ENCODE measurements around the gene MYD88.

Gene MYD88

GRCh38 chr3:38138349-38139190 is at the start of gene MYD88:
Gene MYD88, plus strand, starts transcription at chr3:38138661. Its CDS starts 40 bp downstream, at chr3:38138701.
- DNase-seq = peak; percentile 84 to 87

DNA sequence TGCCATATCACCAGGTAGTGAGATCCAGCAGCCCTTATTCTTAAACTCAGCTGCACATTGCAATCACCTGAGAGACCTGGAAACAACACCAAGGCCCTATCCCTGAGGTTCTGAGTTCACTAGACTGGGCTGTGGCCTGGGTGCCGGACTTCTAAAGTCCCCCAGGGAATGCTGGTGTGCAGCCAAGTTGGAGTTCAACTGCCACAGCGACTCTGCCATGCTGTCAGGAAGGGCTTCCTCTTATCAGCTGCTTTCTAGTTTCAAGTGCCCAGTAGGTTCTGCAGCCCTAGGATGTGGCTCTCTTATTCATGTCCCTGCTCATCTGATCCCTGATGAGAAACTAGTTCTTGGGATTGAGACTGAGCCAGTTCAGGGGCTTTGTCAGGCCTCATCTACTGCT is 49.3 kb upstream of the MYD88 start:
- no peak for DNase-seq

DNA sequence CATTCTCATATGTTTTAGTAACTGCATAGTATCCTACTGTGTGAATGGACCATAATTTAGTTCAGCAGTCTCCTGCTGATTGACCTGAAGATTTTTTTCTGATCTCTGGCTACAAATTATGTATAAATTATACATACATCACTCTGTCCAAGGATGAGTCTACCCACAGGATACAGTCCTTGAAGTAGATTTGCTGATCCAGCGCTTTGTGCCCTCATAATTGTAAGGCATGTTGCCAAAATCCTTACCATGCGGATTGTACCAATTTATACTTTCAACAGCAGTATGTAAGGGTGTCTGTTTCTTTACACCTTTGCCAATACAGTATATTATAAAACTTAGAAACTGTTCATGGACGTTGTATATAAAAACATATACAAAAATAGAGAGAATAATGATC is 48.0 kb upstream of the MYD88 start:
- no peak for DNase-seq

- no peak for DNase-seq
Observed at GRCh38 chr3:38094999-38095398, 43.5 kb upstream of the MYD88 start.

DNA sequence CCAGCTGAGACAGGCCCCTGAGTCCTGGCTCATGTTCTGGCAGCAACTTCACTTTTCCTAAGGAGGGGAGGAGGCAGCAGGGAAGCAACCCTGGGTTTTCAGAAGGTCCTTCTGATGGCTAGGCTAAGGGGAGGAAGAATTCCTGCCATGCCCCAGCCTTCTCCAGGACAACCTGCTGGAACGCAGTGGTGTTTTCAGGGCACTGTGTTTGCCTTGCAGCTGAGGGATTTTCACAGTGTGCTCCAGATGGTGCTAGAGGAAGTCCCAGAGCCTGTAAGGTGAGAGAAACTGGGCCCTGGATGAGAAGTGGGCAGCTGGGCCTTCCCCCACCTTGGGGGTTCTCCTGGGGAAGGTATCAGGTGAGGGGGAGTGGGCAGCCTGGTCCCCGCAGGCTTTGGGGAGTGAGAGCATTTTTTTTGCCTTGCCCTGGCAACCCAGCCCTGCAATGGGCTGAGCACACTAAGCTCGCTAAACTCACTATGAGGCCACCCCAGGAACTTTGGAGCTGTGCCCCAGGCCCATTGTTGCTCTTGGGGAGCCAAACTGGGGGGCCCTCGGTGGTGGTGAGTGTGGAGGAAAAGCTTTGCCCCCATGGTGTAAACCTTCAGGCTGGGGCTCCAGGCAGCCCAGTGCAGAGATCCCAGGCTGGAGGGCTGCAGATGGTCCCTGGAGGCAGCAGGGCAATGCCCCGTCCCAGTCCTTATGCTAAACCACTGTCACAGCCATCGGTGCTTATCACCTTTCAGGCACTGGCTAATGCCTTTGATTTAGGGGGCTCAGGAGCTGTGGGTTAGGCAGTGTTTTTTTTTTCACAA is 42.6 kb upstream of the MYD88 start:
- DNase-seq = no peak

DNA sequence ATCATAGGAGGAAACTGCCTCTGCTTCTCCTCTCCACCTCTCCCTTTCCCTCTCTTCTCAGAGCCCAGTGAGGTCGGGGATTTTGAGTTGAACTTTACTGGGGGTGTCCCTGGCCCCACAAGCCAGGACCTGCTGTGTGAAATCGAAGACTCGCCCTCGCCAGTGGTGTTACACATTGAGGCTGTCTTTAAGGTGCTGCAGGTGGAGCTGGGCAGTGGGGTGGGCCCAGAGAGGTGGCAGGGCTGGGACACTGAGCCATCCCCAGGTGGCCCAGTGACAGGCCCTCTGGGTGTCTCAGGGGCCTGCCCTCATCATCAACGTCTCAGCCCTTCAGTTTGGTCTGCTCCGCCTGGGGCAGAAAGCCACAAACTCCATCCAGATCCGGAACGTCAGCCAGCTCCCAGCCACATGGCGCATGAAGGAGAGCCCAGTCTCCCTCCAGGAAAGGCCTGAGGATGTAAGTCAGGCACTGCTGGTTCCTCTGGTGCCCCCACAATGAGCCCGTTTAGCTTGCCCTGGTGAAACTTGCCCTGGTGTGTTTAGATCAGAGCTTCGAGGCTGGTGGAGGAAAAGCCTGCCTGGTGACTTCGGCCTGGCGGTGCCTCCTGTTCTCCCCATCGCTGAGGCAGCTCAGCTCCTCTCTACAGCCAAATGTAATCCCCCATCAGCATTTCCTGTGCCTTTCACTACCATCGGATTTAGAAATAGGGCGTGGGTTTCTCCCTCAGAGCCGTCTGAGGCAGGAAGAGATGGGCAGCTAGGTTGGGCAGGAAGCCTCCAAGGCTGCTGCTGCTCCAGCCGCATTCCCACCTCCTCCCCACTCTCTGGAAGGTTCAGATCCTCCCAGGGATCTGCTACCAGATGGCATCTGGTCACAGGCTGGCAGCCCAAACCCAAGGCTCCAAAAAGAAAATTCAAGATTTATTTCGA is 40.8 kb upstream of the MYD88 start:
- DNase-seq = no peak

GRCh38 chr3:38098376-38098723 is 40.1 kb upstream of the MYD88 start:
- DNase-seq = no peak

GRCh38 chr3:38099518-38099917 is 38.9 kb upstream of the MYD88 start:
- no peak for DNase-seq

DNA sequence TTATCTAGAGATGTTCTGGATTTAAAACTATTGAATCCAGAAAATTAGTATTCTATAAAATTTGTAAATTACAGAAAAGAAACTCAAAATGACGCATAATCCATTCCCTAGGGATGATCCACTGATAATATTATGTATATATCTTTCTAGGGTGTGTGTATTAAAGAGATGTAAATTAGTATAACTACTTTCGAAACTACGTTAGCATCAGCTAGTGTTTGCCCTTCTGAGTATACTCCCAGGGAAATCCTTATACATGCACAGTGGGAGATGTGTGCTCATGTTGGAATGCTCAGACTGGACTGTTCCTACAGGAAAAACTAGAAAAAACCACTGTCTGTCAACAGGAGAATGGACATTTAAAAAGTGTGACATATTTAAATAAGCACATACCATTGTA is 38.0 kb upstream of the MYD88 start:
- DNase-seq = no peak

DNA sequence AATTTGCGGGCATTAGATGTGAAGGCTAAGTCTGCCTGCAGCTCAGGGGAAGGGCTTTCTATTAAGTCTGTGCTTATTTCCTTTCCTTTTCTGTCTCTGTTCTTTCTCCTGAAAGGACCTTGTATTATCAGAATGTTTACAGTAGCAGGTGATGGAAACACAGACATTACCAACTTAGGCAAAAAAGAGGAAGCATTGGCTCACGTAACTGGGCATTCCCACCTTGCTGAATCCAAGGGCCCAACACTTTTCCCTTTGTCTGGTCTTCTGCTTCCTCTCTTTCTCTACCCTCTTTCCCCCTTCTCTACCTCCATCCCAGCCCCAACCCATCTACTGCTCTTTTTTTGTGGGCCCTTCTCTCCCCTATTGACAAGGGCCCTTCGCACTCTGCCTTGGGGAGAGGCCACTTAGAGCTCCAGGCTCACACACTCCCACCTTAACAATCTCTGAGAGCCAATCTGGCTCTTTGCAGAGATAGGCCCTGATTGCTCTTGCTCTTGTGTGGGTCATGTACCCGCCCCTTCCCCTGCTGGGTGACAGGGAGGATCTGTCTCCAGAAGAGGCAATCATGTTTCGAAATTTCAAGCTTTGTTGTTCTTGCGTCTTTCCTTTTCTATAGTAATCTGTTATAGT is 36.5 kb upstream of the MYD88 start:
- peak in 1 of 2 donors; percentile 9 for DNase-seq

- DNase-seq = no peak
Observed at GRCh38 chr3:38102444-38102814, 36.0 kb upstream of the MYD88 start.

DNA sequence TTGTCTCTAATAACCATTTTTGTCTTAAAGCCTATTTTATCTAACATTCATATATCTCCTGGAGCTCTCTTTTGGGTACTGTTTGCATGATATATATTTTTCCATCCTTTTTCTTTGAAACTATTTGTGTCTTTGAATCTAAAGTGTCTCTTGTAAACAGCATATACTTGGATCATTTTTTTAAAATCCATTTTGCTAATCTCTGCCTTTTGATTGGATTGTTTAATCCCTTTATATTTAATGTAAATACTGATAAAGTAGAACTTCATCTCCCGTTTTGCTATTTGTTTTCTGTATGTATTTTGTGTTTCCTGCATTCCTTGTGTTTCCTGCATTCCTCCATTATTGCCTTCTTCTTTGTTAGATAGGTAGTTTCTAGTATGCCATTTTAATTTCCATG is 32.9 kb upstream of the MYD88 start:
- no peak for DNase-seq

GRCh38 chr3:38107911-38108648 is 30.4 kb upstream of the MYD88 start:
- no peak for DNase-seq

GRCh38 chr3:38108649-38109579 is 29.5 kb upstream of the MYD88 start:
- DNase-seq = no peak

DNA sequence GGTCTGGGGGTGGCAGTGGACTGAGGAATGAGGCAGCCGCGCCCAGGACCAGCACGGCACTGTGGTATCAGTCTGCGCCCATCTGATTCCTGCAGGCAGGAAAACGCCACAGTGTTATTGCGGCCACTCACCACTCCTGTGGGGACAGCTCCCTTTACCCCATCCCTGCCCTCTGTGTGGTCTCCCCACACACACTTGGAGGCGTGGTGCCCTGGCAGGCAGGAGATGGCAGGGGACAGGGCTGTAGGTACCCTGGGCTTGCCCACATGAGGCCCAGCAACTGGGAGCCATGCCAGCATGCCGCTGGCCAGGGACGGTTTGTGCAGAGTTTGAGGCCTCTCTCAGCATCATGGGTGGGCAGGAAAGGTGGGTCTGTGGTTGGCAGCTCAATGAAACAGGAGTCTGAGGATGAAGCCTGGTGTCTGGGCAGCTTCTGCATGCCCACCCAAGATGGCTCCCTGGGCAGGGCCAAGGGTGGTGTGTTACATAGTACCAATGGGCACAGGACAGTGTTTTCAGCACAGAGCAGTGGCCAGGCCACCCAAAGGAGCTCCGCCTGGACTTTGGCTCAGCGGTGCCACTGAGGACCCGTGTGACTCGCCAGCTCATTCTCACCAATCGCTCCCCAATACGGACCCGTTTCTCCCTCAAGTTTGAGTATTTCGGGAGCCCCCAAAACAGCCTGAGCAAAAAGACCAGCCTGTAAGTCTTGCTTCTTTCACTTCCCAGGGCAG is 28.7 kb upstream of the MYD88 start:
- DNase-seq = no peak

DNA sequence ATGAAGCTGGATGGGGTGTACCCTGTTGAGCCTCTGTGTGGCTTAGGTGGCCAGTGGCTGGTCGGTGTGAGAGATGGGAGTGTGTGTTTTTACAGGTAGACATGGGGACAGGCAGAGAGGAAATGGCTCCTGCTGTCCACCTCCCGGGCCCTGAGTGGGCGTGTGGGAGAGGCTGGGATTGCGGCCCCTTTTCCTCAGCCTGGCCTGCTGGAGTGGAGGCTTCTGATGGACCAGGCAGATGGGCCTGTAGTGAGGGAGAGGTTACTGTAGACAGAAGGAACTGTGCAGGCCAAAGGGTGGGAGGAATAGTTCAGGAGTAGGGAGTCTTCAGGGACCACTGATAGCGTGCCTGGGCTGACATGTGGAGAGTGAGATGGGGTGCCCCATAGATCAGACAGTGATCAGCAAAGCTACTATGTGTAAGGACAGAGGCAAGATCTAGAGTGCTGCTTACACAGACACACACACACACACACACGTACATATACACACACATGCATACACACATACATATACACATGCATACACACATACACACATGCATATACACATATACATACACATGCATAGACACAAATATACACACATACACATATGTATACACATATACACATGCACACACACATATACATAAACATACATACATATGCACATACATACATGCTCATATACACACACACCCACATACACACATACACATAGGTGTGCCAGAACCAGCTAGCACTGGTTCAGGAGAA is 28.0 kb upstream of the MYD88 start:
- DNase-seq = no peak

- DNase-seq = no peak
Observed at GRCh38 chr3:38111201-38111600, 27.3 kb upstream of the MYD88 start.

DNA sequence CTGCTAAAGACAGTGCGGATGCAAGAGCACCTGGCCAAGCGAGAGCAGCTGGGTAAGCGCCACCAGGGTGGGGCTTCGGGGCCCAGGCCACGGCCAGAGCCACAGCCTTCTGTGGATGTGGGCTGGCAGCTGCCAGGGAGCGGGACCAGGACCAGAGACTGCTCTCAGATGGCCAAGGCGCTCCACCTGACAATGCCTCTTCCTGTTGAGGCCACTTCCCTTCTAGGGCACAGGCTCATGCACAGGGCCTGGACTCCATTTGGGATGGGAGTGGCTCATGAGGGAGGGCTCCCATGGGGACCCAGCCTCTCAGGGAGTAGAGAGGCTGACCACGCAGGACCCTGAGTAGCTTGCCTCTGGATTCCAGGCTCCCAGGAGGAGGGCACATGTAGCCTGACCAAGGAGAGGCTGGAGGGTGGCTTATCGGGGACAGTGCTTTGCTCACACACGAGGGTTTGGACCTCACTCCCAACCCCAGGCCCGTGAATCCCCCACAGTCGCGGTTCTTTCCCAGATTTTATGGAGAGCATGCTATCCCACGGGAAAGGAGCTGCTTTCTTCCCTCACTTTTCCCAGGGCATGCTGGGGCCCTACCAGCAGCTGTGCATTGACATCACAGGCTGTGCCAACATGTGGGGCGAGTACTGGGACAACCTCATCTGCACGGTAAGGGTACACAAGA is 26.6 kb upstream of the MYD88 start:
- no peak for DNase-seq

DNA sequence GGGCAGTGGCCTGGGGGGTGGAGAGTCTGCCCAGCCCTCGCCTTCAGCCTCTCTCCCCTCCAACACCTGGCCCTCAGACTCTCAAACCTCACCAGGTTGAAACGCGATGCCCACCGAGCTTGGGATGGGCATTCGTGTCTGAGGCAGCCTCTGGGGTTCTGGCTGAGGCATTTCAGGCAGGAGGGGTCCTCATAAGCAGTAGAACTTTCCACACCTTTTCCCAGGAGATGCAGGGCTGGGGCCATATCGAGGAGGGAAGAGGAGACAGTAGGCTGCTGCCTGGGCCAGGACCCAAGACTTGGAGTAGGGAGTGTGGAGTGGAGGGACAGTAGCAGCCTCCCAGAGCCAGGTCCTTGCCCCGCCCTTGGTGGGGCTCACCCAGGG is 26.1 kb upstream of the MYD88 start:
- DNase-seq = no peak
